ENCODE data around the gene TECPR1.

- TF ChIP-seq FOS (IDR thresholded peaks at IDR 0.05; ENCODE audit: borderline replicate concordance, insufficient read depth, low read length) (no peak), POLR2A (IDR thresholded peaks at IDR 0.05; ENCODE audit: low read depth, low read length) (no peak), EZH2 (IDR thresholded peaks at IDR 0.05; ENCODE audit: borderline replicate concordance, low read depth, low read length, severe bottlenecking) (no peak), GATA2 (IDR thresholded peaks at IDR 0.05; ENCODE audit: insufficient read depth, insufficient read length, low read depth, low read length) (no peak), POLR2AphosphoS5 (IDR thresholded peaks at IDR 0.05; ENCODE audit: insufficient read depth, low read depth, low read length) (no peak), JUN (IDR thresholded peaks at IDR 0.05; ENCODE audit: borderline replicate concordance, insufficient read depth, insufficient read length, low read depth) (no peak), MYC (IDR thresholded peaks at IDR 0.05; ENCODE audit: low read depth, low read length) (no peak)
- TF ChIP-seq, protein P1, sequence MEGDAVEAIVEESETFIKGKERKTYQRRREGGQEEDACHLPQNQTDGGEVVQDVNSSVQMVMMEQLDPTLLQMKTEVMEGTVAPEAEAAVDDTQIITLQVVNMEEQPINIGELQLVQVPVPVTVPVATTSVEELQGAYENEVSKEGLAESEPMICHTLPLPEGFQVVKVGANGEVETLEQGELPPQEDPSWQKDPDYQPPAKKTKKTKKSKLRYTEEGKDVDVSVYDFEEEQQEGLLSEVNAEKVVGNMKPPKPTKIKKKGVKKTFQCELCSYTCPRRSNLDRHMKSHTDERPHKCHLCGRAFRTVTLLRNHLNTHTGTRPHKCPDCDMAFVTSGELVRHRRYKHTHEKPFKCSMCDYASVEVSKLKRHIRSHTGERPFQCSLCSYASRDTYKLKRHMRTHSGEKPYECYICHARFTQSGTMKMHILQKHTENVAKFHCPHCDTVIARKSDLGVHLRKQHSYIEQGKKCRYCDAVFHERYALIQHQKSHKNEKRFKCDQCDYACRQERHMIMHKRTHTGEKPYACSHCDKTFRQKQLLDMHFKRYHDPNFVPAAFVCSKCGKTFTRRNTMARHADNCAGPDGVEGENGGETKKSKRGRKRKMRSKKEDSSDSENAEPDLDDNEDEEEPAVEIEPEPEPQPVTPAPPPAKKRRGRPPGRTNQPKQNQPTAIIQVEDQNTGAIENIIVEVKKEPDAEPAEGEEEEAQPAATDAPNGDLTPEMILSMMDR (IDR thresholded peaks at IDR 0.05; ENCODE audit: extremely low read depth in 1 of 2, insufficient read depth in 1 of 2, low read depth in 1 of 2, low read length in 2 of 2) = no peak
- TF ChIP-seq, protein P2, sequence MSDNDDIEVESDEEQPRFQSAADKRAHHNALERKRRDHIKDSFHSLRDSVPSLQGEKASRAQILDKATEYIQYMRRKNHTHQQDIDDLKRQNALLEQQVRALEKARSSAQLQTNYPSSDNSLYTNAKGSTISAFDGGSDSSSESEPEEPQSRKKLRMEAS (IDR thresholded peaks at IDR 0.05; ENCODE audit: insufficient read depth, insufficient read length) = no peak
These were observed 17.4 kb downstream of the TECPR1 start for GRCh38 chr7:98234429-98235147.
